B cell (primary cell): ENCODE results near the gene TBCCD1. TPM values are rescaled to one million over a fixed set of nuclear protein-coding genes. Genes with fewer than 3 reads are reported as not detected.
"Not testable (repeated sequence)": the region's sequence is repeated elsewhere in the genome, so short reads cannot be mapped to it uniquely, and the experiment has no call there.

Experiments used
- ATAC-seq: fragments of 200-7000 bp; cut with Tn5 transposase; one replicate; pipeline ENCODE4 v1.10.0; 2021; ENCODE audit warnings: low read depth, mild to moderate bottlenecking, moderate number of reproducible peaks, moderate library complexity
- CTCF ChIA-PET: fragments of 350-600 bp; sonication (Branson Sonifier 250); formaldehyde crosslinking; loops from one replicate; lab custom pipeline; 2021; ENCODE audit warnings: antibody characterized with exemption, inconsistent platforms; lab: Charles Lee
- POLR2A ChIA-PET: fragments of 350-600 bp; sonication (Branson Sonifier 250); formaldehyde crosslinking; loops from one replicate; lab custom pipeline; 2021; ENCODE audit warnings: antibody characterized with exemption; lab: Charles Lee
- DNase-seq: peaks from one replicate; pipeline ENCODE4 v3.0.0; 2013
- H2AFZ ChIP-seq: 2 replicates; pipeline ENCODE4 v1.6.1; 2012; ENCODE audit warnings: mild to moderate bottlenecking, low read depth, low read length; ENCODE audit not compliant: insufficient read depth, poor library complexity, severe bottlenecking
- H3K27ac ChIP-seq, 2 donors: 1 replicate in 1 of 2; 2 replicates in 1 of 2; pipeline ENCODE4 v1.5.1; 2012 to 2013; ENCODE audit warnings: low read length in 2 of 2, mild to moderate bottlenecking in 2 of 2, moderate library complexity in 1 of 2
- H3K27me3 ChIP-seq, 4 experiments: fragments of 200-600 bp in 1 of 4; sonication (generic) in 1 of 4; replicated peaks in 1 of 4; 1 replicate in 2 of 4; 2 replicates in 2 of 4; pipeline versions ENCODE4 v1.6.1 to v1.7.0; 2013 to 2016; ENCODE audit warnings: low read length in 3 of 4, mild to moderate bottlenecking in 2 of 4, mixed read lengths in 1 of 4, moderate library complexity in 1 of 4; ENCODE audit not compliant: insufficient read depth in 4 of 4, control insufficient read depth in 3 of 4; ENCODE audit errors: control extremely low read depth in 1 of 4
- H3K36me3 ChIP-seq, 2 experiments: replicated peaks in 1 of 2; 1 replicate in 1 of 2; 2 replicates in 1 of 2; pipeline versions ENCODE4 v1.6.1 to v1.7.1; 2013; ENCODE audit warnings: low read length in 1 of 2; ENCODE audit not compliant: insufficient read depth in 2 of 2, control insufficient read depth in 1 of 2; ENCODE audit errors: control extremely low read depth in 1 of 2, extremely low read depth in 1 of 2
- H3K4me1 ChIP-seq, 2 donors: fragments of 200-600 bp in 1 of 2; sonication (generic) in 1 of 2; 1 replicate in 1 of 2; 2 replicates in 1 of 2; pipeline versions ENCODE4 v1.5.1 to v1.6.1; 2013 to 2017; ENCODE audit warnings: low read length in 2 of 2; ENCODE audit not compliant: control insufficient read depth in 2 of 2, insufficient read depth in 2 of 2
- H3K4me2 ChIP-seq: replicated peaks from 2 replicates; pipeline ENCODE3; 2012; ENCODE audit warnings: mild to moderate bottlenecking, low read depth, low read length; ENCODE audit not compliant: poor library complexity, severe bottlenecking
- H3K4me3 ChIP-seq, 5 experiments: fragments of 200-600 bp in 1 of 5; sonication (generic) in 1 of 5; 1 replicate in 3 of 5; 2 replicates in 2 of 5; pipeline versions ENCODE4 v1.5.1 to v1.7.0; 2011 to 2016; ENCODE audit warnings: low read length in 4 of 5, mild to moderate bottlenecking in 4 of 5, low read depth in 2 of 5, control low read depth in 1 of 5, moderate library complexity in 1 of 5; ENCODE audit not compliant: insufficient read depth in 1 of 5; ENCODE audit errors: control extremely low read depth in 1 of 5, extremely low read depth in 1 of 5
- H3K79me2 ChIP-seq: fragments of 200-600 bp; sonication (generic); one replicate; pipeline ENCODE4 v1.6.0; 2016; ENCODE audit warnings: low read length; ENCODE audit not compliant: control insufficient read depth, insufficient read depth
- H3K9ac ChIP-seq: fragments of 200-600 bp; sonication (generic); 2 replicates; pipeline ENCODE4 v1.6.1; 2017; ENCODE audit warnings: mild to moderate bottlenecking, low read length, moderate library complexity
- H3K9me3 ChIP-seq, 3 donors: one replicate each; pipeline versions ENCODE4 v1.6.1 to v1.7.1; 2013; ENCODE audit warnings: low read length in 2 of 3; ENCODE audit not compliant: control insufficient read depth in 2 of 3, insufficient read depth in 1 of 3; ENCODE audit errors: control extremely low read depth in 1 of 3
- H4K20me1 ChIP-seq: 2 replicates; pipeline ENCODE4 v1.6.0; 2012; ENCODE audit warnings: mild to moderate bottlenecking, low read length; ENCODE audit not compliant: insufficient read depth, control insufficient read depth, poor library complexity, severe bottlenecking
- H3K27ac Mint-ChIP-seq: one replicate; pipeline ENCODE4 v1.8.0; 2021; ENCODE audit warnings: mixed read lengths
- H3K27me3 Mint-ChIP-seq: one replicate; pipeline ENCODE4 v1.8.0; 2021; ENCODE audit warnings: mixed read lengths
- H3K4me1 Mint-ChIP-seq: one replicate; pipeline ENCODE4 v1.8.0; 2021; ENCODE audit warnings: mixed read lengths
- H3K4me3 Mint-ChIP-seq: one replicate; pipeline ENCODE4 v1.8.0; 2021; ENCODE audit warnings: mixed read lengths
- H3K9me3 Mint-ChIP-seq: one replicate; pipeline ENCODE4 v1.8.0; 2022; ENCODE audit warnings: mixed read lengths; ENCODE audit not compliant: insufficient read depth
- EZH2 ChIP-seq: IDR thresholded peaks from 2 replicates; pipeline ENCODE4 v1.6.1; 2012; ENCODE audit warnings: borderline replicate concordance, low read depth, mild to moderate bottlenecking, moderate library complexity, low read length; ENCODE audit not compliant: insufficient read depth, poor library complexity, severe bottlenecking
- WGBS: methylation state at CpG from one replicate; pipeline ENCODE4 v1.1.5; 2013; ENCODE audit warnings: missing lambda C conversion rate; ENCODE audit not compliant: insufficient coverage; 5-methylcytosine and 5-hydroxymethylcytosine counted together
- intact Hi-C: fragments of 100-400 bp; cut with micrococcal nuclease; formaldehyde crosslinking; loops from one replicate; pipeline ENCODE4 v1.10.0; 2022
- polyA plus RNA-seq: library from polyadenylated mRNA; depleted of rRNA; stranded (reverse); fragments of >200 nt; gene quantifications from 2 replicates; pipeline ENCODE4 v1.2.3, GENCODE V29; 2012
- total RNA-seq, 2 donors: library from RNA; stranded (reverse); fragments of 120-200 nt in 1 of 2; gene quantifications; 1 replicate in 1 of 2; 2 replicates in 1 of 2; pipeline versions ENCODE4 v1.2.3 to v1.2.4, GENCODE V29; 2013 to 2022

The TBCCD1 gene
- total and polyA plus RNA-seq, 2 donors (not counting 1 experiment from before 2014, with no cell fraction given) = 15.9 to 17.3 TPM

- H3K4me3 ChIP-seq = no peak overlapping the region
- no peak for TF ChIP-seq EZH2
- POLR2A ChIA-PET = no interaction called here
- no peaks in the 10 kb centered on the region for H3K4me1 ChIP-seq
- no peak overlapping the region for H2AFZ ChIP-seq
- CTCF ChIA-PET = interaction anchor here (0.8 to 1.4 kb wide), 2 partner anchors 30 to 87 kb away, joined by 3 to 5 read pairs; no protein-coding TSS in a partner anchor
- no peaks in the 10 kb centered on the region for H3K27me3 Mint-ChIP-seq
- intact Hi-C loops = no loop called here
- no peak overlapping the region for H3K27ac ChIP-seq
- no peak overlapping the region for H3K27ac Mint-ChIP-seq
- H3K4me2 ChIP-seq = no peak overlapping the region
- H3K9ac ChIP-seq = no peak overlapping the region
- DNase-seq (no peak), ATAC-seq (no peak)
- H3K36me3 ChIP-seq = peaks cover 32 to 39% of the 10 kb centered on the region in 2 experiments
- no peaks in the 10 kb centered on the region for H3K27me3 ChIP-seq
- H3K79me2 ChIP-seq = no peaks in the 10 kb centered on the region
- H3K4me1 Mint-ChIP-seq = no peaks in the 10 kb centered on the region
- H4K20me1 ChIP-seq = no peaks in the 10 kb centered on the region
- H3K9me3 Mint-ChIP-seq = no peaks in the 10 kb centered on the region
- no peak overlapping the region for H3K4me3 Mint-ChIP-seq
- no peaks in the 10 kb centered on the region for H3K9me3 ChIP-seq
These were observed 20.0 kb upstream of the TBCCD1 start for GRCh38 chr3:186587183-186587582.

GRCh38 chr3:186586245-186586644, 19.1 kb upstream of the TBCCD1 start:
- POLR2A ChIA-PET, H3K4me3 ChIP-seq, H3K9me3 ChIP-seq, H3K4me1 ChIP-seq, H2AFZ ChIP-seq, H3K9me3 Mint-ChIP-seq, H3K27me3 Mint-ChIP-seq, H3K27ac ChIP-seq, H3K4me1 Mint-ChIP-seq, H3K79me2 ChIP-seq, intact Hi-C loops, DNase-seq, H3K4me2 ChIP-seq, H3K9ac ChIP-seq, H3K27me3 ChIP-seq, H3K4me3 Mint-ChIP-seq, H3K27ac Mint-ChIP-seq, H4K20me1 ChIP-seq, ATAC-seq: not testable (repeated sequence)
- 100% methylated on average over 2 of the region's 9 CpGs for WGBS
- H3K36me3 ChIP-seq = peaks cover 38 to 49% of the 10 kb centered on the region in 2 experiments
- CTCF ChIA-PET = interaction anchor here (0.6 to 2.3 kb wide), 4 partner anchors 29 to 1027 kb away, joined by 5 to 10 read pairs (median 6); no protein-coding TSS in a partner anchor
